Astrocyte of the cerebellum (primary cell): ENCODE data around the gene CPT1C.

Source experiments
- DNase-seq: peaks from one replicate; pipeline ENCODE4 v3.0.0-alpha.2; 2011; ENCODE audit warnings: low read depth
- H3K4me3 ChIP-seq: 2 replicates; pipeline ENCODE4 v1.5.1; 2011; ENCODE audit warnings: mild to moderate bottlenecking, low read depth, low read length, moderate library complexity
- CTCF ChIP-seq: IDR thresholded peaks from 2 replicates; pipeline ENCODE4 v1.5.1; 2012; ENCODE audit warnings: low read length, low read depth, moderate library complexity, mild to moderate bottlenecking; ENCODE audit errors: missing control alignments
- in situ Hi-C: cut with HindIII; loops from 2 replicates; pipeline ENCODE4 v1.10.0; 2017; ENCODE audit warnings: low sequenced_read_pairs

The CPT1C gene

DNA sequence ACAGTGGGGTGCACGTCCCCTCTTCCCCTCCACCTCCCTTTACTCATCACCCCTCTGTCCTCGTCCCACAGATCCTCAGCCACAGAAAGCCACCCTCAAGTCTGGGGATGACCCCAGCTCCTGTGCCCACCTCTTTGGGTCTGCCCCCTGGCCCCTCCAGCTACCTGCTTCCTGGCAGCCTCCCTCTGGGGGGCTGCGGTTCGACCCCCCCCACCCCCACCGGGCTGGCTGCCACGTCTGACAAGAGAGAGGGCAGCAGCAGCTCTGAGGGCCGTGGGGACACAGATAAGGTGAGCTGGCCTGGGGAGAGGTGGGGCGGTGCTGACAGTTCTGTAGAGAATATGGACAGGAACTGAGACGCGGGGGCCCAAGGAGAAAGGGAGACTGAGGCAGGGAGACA lies 36.3 kb upstream of the CPT1C start:
- in situ Hi-C loops, result no loop called here
- DNase-seq, result no peak
- TF ChIP-seq CTCF, result no peak
- no peak overlapping the region for H3K4me3 ChIP-seq

DNA sequence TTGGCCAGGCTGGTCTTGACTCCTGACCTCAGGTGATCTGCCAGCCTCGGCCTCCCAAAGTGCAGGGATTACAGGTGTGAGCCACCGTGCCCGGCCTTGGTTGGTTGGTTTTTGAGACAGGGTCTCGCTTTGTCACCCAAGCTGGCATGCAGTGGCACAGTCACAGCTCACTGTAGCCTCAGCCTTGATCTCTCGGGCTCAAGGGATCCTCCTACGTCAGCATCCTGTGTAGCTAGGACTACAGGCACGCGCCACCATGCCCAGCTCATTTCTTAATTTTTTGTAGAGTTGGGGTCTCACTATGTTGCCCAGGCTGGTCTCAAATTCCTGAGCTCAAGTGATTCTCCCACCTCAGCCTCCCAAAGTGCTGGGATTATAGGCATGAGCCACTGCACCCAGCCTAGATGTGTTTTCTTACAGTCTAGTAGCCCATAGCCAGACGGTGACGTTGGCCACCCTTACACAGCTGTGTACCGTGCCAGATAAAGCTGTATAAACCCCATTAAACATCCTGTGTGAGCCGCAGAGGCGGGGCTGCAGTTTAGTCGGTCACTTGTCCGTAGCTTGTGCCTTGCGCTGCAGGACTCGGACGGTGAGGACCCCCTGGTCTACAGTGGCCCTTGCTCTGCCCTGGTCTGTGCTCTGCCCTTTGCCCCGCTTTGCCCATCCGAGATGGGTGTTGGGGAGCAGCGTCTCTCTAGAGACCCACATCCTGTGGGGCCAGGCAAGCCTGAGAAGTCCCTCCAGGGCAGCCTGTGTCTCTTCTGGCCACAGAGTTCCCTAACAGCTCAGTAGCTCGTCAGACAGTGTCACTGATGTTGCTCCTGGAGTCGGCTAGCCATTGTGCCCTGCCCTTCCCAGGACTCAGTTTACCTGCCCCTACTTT lies 35.1 kb upstream of the CPT1C start:
- DNase-seq, result no peak
- in situ Hi-C loops, result no loop called here
- H3K4me3 ChIP-seq, result no peak overlapping the region
- TF ChIP-seq CTCF, result no peak

DNA sequence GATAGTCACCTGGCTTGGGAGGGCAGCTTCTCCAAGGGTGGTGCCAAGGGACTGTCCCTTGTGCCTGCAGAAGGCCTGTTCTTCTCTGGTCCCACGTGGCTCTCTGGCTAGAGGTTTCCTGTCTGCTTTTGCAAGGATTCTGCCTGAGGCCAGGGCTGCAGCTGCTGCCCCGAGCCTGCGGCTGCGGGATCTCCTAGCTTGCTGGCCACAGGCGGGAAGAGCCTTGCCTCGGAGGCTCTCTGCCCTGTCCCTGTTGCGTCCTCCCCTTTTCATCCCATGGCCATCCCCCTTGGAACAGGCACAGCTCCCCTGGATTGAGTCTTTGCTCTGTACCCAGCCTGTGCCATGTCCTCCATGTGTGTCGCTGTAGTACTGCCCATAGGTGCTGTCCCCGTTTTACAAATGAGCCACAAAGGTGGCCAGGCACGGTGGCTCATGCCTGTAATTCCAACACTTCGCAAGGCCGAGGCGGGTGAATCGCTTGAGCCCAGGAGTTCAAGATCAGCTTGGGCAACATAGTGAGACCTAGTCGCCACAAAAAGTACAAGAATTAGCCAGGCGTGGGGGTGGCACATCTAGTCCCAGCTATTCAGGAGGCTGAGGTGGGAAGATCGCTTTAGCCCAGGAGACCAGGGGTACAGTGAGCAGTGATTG lies 34.3 kb upstream of the CPT1C start:
- in situ Hi-C loops, result no loop called here
- no peak for DNase-seq
- H3K4me3 ChIP-seq, result no peak overlapping the region
- no peak for TF ChIP-seq CTCF

DNA sequence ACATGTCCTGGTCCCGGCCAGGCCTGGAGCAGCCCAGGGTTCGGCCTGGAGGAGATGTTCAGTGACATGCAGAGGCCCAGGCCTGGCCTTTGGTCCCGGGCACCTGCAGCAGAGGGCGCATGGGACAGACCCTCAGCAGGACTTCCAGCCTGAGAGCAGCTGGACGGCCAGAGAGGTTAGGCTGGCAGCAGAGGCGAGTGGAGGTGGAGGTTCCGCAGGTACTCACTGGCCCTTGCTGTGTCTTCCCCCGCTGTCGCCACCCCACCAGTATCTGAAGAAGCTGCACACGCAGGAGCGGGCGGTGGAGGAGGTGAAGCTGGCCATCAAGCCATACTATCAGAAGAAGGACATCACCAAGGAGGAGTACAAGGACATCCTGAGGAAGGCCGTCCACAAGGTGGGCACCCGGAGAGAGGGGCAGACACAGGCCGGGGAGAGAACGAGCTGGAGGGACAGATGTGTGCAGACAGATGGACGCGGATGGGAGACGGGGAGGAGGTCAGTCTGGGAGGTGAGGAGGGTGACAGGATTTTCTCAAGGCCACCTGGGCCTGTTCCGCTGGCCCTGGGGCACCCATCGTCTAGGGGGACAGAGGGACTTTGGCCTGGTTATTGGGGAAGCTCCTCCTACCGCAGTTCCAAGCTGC lies 33.3 kb upstream of the CPT1C start:
- no peak for DNase-seq
- H3K4me3 ChIP-seq, result no peak overlapping the region
- no peak for TF ChIP-seq CTCF
- in situ Hi-C loops, result no loop called here

DNA sequence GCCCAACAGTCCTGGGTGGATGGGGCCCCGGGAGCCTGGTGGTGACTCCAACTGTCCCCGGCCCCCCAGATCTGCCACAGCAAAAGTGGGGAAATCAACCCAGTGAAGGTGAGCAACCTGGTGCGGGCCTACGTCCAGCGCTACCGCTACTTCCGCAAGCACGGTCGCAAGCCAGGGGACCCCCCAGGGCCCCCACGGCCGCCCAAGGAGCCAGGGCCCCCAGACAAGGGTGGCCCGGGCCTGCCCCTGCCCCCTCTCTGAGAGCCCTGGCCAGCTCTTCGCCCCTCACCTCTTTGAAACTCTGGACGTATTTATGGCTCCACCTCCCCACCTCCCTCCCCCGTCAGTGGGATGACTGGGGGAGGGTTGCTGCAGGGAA lies 32.8 kb upstream of the CPT1C start:
- no peak for DNase-seq
- no peak overlapping the region for H3K4me3 ChIP-seq
- TF ChIP-seq CTCF, result no peak
- in situ Hi-C loops, result no loop called here

DNA sequence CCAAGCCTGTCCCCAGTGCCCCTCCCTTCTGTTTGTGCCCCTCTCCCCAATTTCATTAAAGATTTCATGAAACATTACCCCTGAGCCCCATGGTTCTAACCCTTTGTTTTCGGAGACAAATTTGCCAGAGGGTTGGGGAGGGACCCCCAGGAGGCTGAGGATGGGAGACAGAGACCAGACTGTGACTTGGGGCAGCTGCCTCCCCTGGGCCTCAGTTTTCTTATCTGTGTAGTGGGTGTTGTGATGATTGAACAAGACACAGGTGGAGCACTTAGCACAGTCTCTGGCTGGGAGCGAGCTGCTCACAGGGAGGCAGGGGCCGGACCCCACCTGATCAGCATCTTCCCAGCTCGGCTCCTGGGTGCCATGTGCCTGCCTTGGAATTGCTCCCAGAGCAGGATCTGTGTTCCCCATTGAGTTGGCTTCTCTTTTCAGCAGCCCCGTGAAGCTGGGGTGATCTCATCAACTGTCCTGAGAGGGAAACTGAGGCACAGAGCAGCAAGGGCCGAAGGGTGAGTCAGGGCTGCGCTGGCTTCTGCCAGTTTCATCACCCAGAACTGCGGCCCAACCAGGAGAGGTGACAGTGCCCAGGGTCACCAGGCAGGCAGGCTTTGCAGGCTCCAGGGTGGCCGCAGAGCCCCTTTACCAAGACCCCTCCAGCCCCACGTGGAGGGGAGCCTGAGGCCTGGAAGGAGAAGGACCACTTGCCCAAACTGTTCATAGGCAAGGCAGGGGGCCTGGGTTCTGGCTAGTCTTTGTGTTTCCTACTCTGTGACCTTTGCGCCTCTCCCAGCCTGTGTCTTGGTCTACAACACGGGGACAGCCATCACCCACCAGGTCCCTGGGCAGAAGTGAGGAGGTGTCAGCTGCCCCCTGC lies 32.1 kb upstream of the CPT1C start:
- H3K4me3 ChIP-seq, result no peak overlapping the region
- in situ Hi-C loops, result no loop called here
- no peak for DNase-seq
- TF ChIP-seq CTCF, result no peak
